Smooth muscle cell (in vitro differentiated cells): ENCODE measurements around the gene PAX5. TPM values are rescaled to one million over a fixed set of nuclear protein-coding genes. Genes with fewer than 3 reads are reported as not detected.

ENCODE experiments used
- DNase-seq: peaks from one replicate; lab custom pipeline; 2025; ENCODE audit not compliant: unreplicated experiment; lab: John Stamatoyannopoulos, UW
- H2AFZ ChIP-seq: fragments of 200-600 bp; sonication (generic); 2 replicates; pipeline ENCODE4 v1.6.0; 2016; ENCODE audit warnings: antibody characterized with exemption, low read depth, mild to moderate bottlenecking
- H3F3A ChIP-seq: fragments of 200-600 bp; sonication (generic); 2 replicates; pipeline ENCODE4 v1.6.0; 2017; ENCODE audit warnings: antibody characterized with exemption, low read depth
- H3K27ac ChIP-seq: fragments of 200-600 bp; sonication (generic); 2 replicates; pipeline ENCODE4 v1.5.1; 2016; ENCODE audit warnings: low read depth, mild to moderate bottlenecking
- H3K27me3 ChIP-seq: fragments of 200-600 bp; sonication (generic); 2 replicates; pipeline ENCODE4 v1.6.1; 2016; ENCODE audit warnings: low read depth, mild to moderate bottlenecking
- H3K36me3 ChIP-seq: fragments of 200-600 bp; sonication (generic); 2 replicates; pipeline ENCODE4 v1.5.1; 2016; ENCODE audit warnings: low read depth
- H3K4me1 ChIP-seq: fragments of 200-600 bp; sonication (generic); 2 replicates; pipeline ENCODE4 v1.5.1; 2016; ENCODE audit warnings: low read depth
- H3K4me2 ChIP-seq: fragments of 200-600 bp; sonication (generic); 2 replicates; pipeline ENCODE4 v1.6.0; 2016; ENCODE audit warnings: mild to moderate bottlenecking
- H3K4me3 ChIP-seq: fragments of 200-600 bp; sonication (generic); 2 replicates; pipeline ENCODE4 v1.5.1; 2016; ENCODE audit warnings: mild to moderate bottlenecking
- H3K79me2 ChIP-seq: fragments of 200-600 bp; sonication (generic); 2 replicates; pipeline ENCODE4 v1.6.0; 2016; ENCODE audit warnings: low read depth, mild to moderate bottlenecking
- H3K9ac ChIP-seq: fragments of 200-600 bp; sonication (generic); 2 replicates; pipeline ENCODE4 v1.6.0; 2016; ENCODE audit warnings: low read depth
- H3K9me3 ChIP-seq: fragments of 200-600 bp; sonication (generic); replicated peaks from 2 replicates; pipeline ENCODE4 v1.5.1; 2016; ENCODE audit warnings: low read depth
- H4K20me1 ChIP-seq: fragments of 200-600 bp; sonication (generic); 2 replicates; pipeline ENCODE4 v1.6.0; 2016; ENCODE audit warnings: low read depth
- CTCF ChIP-seq: fragments of 200-600 bp; sonication (generic); IDR thresholded peaks from 2 replicates; pipeline ENCODE4 v1.5.1; 2017; ENCODE audit warnings: borderline replicate concordance, mild to moderate bottlenecking, antibody characterized with exemption; ENCODE audit not compliant: insufficient read depth, poor library complexity, severe bottlenecking
- WGBS: methylation state at CpG from one replicate; pipeline ENCODE4 v1.1.7; 2016; ENCODE audit warnings: low lambda C conversion rate; 5-methylcytosine and 5-hydroxymethylcytosine counted together
- polyA plus RNA-seq: library from polyadenylated mRNA; unstranded; fragments of >200 nt; fragmentation: Nextera tagmentation; extraction: Ambion mirVana; gene quantifications from 2 replicates; pipeline ENCODE4 v1.2.1, GENCODE V29; 2016
- total RNA-seq: library from RNA; depleted of rRNA; stranded (reverse); fragments of >200 nt; gene quantifications from 2 replicates; pipeline ENCODE4 v1.2.3, GENCODE V29; 2014

The PAX5 gene
- total and polyA plus RNA-seq, 2 experiments from 2014 or later, result 0.09 TPM; not detected in 1

DNA sequence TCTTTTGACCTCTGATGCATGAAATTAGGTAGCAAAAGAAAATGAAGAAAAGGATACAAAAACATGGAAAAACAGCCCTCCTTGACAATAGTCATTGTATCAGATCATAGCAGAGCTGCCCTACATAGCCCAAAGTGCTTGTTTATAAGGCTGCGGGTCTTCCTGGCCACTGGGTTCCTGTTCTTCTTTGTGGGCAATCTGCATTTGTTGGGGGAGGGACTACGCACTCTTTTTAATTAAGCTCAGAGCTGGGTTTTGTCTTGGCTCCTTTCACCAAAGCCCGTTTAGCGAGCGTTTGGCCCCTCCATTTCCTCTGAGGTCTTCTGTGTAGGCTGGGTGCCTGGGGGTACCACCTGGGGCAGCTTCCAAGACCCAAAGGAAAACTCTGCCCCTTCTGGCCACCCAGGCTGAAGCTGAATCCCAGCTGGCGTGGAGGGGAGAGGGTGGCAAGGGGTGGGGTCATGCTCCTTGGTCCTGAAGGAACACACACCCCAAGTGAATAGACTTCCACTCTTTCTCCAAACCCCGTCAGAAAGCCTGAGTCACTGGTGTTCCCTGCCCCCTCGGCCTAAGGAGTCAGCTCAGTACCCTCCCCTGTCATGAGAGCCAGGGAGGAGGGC is 6.5 kb upstream of the PAX5 start:
- no peak overlapping the region for H3K4me2 ChIP-seq
- no peak for TF ChIP-seq CTCF
- no peak overlapping the region for H3K27ac ChIP-seq
- H2AFZ ChIP-seq, result no peak overlapping the region
- no peak overlapping the region for H3K9ac ChIP-seq
- H4K20me1 ChIP-seq, result no peaks in the 10 kb centered on the region
- no peaks in the 10 kb centered on the region for H3K36me3 ChIP-seq
- H3K4me3 ChIP-seq, result no peak overlapping the region
- 64% methylated on average over 8 of the region's 8 CpGs for WGBS
- no peak for DNase-seq
- H3K79me2 ChIP-seq, result no peaks in the 10 kb centered on the region
- no peaks in the 10 kb centered on the region for H3F3A ChIP-seq
- no peaks in the 10 kb centered on the region for H3K9me3 ChIP-seq
- H3K4me1 ChIP-seq, result peaks cover 35% of the 10 kb centered on the region
- H3K27me3 ChIP-seq, result peaks cover 92% of the 10 kb centered on the region

- Histone ChIP-seq H3K27ac (no peak overlapping the region), H4K20me1 (peaks cover 7% of the 10 kb centered on the region), H3K79me2 (no peaks in the 10 kb centered on the region), H3K4me2 (no peak overlapping the region), H3K36me3 (no peaks in the 10 kb centered on the region), H3K9ac (no peak overlapping the region), H3F3A (no peaks in the 10 kb centered on the region), H3K4me3 (no peak overlapping the region), H3K9me3 (no peaks in the 10 kb centered on the region), H3K4me1 (peaks cover 51% of the 10 kb centered on the region), H2AFZ (no peak overlapping the region), H3K27me3 (peaks cover 98% of the 10 kb centered on the region)
- DNase-seq, result no peak
- TF ChIP-seq CTCF, result no peak
- 72% methylated on average over 14 of the region's 14 CpGs for WGBS
Observed at GRCh38 chr9:37038943-37039464, 4.9 kb upstream of the PAX5 start.

GRCh38 chr9:37038302-37038942 is 4.4 kb upstream of the PAX5 start:
- Histone ChIP-seq H3K9me3 (no peaks in the 10 kb centered on the region), H3F3A (no peaks in the 10 kb centered on the region), H3K9ac (no peak overlapping the region), H3K36me3 (no peaks in the 10 kb centered on the region), H3K27ac (no peak overlapping the region), H3K79me2 (no peaks in the 10 kb centered on the region), H3K4me3 (no peak overlapping the region), H2AFZ (no peak overlapping the region), H3K4me1 (peaks cover 56% of the 10 kb centered on the region), H3K27me3 (peaks cover 99% of the 10 kb centered on the region), H4K20me1 (peaks cover 7% of the 10 kb centered on the region), H3K4me2 (peak overlapping the region; percentile 97)
- no peak for TF ChIP-seq CTCF
- DNase-seq, result no peak
- 36% methylated on average over 14 of the region's 14 CpGs for WGBS
